Measurements from ENCODE around the gene SRCAP.
A peak's percentile ranks its signal among the peaks of the same experiment; 100 is the strongest.

The SRCAP gene

DNA sequence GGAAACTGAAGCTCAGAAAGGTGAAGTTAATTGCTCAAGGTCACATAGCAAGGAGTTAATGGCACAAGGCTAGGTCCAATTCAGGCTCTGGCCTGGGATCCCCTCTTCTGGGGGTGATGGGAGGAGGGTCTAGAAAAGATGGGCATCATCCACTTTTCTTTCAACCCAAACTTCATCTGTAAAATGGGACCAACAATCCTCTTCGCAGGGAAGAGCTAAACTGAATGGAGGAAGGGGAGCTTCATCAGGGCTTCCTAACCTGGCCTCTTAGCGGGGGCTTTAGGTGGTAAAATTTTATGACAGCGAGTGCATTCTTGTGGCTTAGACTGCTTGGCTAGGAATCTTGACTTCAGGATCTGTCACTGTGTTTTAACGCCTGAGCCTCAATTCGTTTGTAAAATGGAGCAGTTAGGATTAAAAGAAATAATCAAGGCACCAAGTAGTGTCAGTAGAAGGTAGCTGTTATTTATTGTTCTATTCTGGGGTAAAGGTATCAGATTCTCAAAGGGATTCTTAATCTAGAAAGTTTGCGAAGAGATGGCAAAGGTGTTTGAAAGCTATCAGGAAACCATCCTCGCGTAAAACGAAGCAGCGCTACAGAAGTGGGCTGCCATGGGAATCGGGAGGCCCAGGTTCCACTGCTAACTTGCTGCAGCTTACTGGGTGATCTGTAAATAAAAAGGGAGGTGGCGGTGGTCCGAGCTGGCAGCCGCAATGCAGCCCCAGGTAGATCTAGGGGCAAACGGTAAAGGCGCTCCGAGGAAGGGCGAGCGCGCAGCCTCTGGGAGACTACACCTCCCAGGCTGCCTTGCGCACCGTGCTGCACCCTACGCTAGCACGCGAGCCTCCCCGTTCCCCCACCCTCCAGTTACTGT is 1.5 kb upstream of the SRCAP start:
- Histone ChIP-seq H3K4me2 (peak overlapping the region; percentile 58), H3K27me3 (ENCODE audit: insufficient read depth, low read depth) (no peaks in the 10 kb centered on the region), H3K9ac (peak overlapping the region; percentile 99), H3K36me3 (ENCODE audit: insufficient read depth) (peaks cover 16% of the 10 kb centered on the region; the same call in 1 of the 2 replicates), H4K20me1 (ENCODE audit: insufficient read depth) (no peaks in the 10 kb centered on the region), H2AFZ (ENCODE audit: low read depth) (peak overlapping the region; percentile 78), H3K79me2 (ENCODE audit: insufficient read depth, low read depth) (peaks cover 37% of the 10 kb centered on the region), H3K4me1 (ENCODE audit: low read depth, poor library complexity, severe bottlenecking) (peaks cover 18% of the 10 kb centered on the region), H3K4me3 (IDR thresholded peaks at IDR 0.05; ENCODE audit: insufficient read depth, low read depth, low read length) (no peak overlapping the region), H3K27ac (peak overlapping the region; percentile 96)
- TF ChIP-seq, protein P1, sequence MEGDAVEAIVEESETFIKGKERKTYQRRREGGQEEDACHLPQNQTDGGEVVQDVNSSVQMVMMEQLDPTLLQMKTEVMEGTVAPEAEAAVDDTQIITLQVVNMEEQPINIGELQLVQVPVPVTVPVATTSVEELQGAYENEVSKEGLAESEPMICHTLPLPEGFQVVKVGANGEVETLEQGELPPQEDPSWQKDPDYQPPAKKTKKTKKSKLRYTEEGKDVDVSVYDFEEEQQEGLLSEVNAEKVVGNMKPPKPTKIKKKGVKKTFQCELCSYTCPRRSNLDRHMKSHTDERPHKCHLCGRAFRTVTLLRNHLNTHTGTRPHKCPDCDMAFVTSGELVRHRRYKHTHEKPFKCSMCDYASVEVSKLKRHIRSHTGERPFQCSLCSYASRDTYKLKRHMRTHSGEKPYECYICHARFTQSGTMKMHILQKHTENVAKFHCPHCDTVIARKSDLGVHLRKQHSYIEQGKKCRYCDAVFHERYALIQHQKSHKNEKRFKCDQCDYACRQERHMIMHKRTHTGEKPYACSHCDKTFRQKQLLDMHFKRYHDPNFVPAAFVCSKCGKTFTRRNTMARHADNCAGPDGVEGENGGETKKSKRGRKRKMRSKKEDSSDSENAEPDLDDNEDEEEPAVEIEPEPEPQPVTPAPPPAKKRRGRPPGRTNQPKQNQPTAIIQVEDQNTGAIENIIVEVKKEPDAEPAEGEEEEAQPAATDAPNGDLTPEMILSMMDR (conservative IDR thresholded peaks at IDR 0.05; ENCODE audit: low read depth, low read length) = no peak

DNA sequence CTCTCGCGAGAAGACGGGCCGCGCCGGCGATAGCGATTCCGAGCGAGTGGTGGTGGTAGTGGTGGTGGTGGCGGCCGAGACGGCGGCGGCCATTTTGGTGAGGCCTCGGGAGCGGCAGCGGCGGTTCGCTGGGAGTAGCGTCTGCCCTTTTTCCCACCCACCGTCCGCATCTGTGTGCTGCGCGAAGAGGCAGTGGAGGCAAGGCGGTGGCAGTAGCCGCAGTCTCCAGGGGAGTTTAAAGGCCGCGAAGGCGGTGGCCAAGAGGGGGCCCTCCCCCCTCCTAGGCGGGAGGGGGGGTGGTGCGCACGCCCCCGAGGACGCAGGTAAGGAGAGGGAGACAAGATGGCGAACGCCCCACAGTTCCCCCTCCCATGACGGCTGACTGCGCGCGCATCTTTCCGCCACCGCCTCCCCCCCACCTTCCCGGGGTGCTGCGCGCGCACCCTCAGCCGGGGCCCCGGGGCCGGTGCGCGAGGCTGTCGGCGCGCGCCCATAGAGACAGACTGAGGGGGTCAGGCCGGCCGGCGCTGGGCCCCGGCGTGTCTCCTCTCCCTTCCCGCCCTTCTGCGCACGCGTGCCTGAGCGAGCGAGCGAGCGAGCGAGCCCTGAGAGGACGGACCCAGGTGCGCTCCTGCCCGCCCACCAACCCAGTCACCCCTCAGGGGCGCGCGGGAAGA is 694 bp upstream of the SRCAP start:
- Histone ChIP-seq H3K27ac (peak overlapping the region; percentile 96), H2AFZ (ENCODE audit: low read depth) (peak overlapping the region; percentile 78), H3K4me1 (ENCODE audit: low read depth, poor library complexity, severe bottlenecking) (peaks cover 18% of the 10 kb centered on the region)

DNA sequence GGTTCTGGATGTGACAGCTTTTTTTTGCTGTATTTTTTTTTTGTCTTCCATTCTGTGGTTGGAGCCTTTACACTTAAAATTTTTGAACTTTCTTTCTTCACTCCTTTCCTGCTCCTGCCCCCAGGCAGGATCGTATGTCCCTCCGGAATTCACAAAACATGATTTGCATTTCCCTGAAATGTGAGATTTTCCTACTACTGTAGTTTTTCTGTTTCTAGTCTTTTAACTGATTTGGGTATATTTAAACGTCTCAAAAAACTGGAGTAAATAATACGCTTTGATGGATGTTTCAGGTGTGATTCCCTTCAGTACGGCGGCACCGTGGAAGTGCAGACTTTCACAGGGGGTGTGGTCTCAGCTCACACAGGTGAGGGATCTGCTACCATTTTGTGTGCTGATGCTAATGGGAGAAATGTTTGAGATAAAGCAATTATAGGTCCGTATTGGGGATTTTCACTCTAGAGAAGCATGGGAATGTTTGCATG is 686 bp downstream of the SRCAP start:
- Histone ChIP-seq H3K36me3 (ENCODE audit: insufficient read depth) (peaks cover 28% of the 10 kb centered on the region; the same call in 1 of the 2 replicates), H2AFZ (ENCODE audit: low read depth) (no peak overlapping the region), H3K27me3 (ENCODE audit: insufficient read depth, low read depth) (no peaks in the 10 kb centered on the region), H4K20me1 (ENCODE audit: insufficient read depth) (no peaks in the 10 kb centered on the region), H3K79me2 (ENCODE audit: insufficient read depth, low read depth) (peaks cover 40% of the 10 kb centered on the region), H3K9ac (peak overlapping the region; percentile 99; the same call in 1 of the 2 replicates), H3K27ac (peak overlapping the region; percentile 96; the same call in 1 of the 2 replicates), H3K4me3 (IDR thresholded peaks at IDR 0.05; ENCODE audit: insufficient read depth, low read depth, low read length) (no peak overlapping the region), H3K4me2 (peak overlapping the region; percentile 83), H3K4me1 (ENCODE audit: low read depth, poor library complexity, severe bottlenecking) (peaks cover 15% of the 10 kb centered on the region)
- TF ChIP-seq, protein P1 (conservative IDR thresholded peaks at IDR 0.05; ENCODE audit: low read depth, low read length) = no peak

More for the DNA sequence above, 694 bp upstream of the SRCAP start:
- Histone ChIP-seq H4K20me1 (ENCODE audit: insufficient read depth) (no peaks in the 10 kb centered on the region), H3K9ac (peak overlapping the region; percentile 99), H3K4me2 (peak overlapping the region; percentile 83), H3K79me2 (ENCODE audit: insufficient read depth, low read depth) (peaks cover 40% of the 10 kb centered on the region), H3K27me3 (ENCODE audit: insufficient read depth, low read depth) (no peaks in the 10 kb centered on the region), H3K36me3 (ENCODE audit: insufficient read depth) (peaks cover 18% of the 10 kb centered on the region; the same call in 1 of the 2 replicates), H3K4me3 (IDR thresholded peaks at IDR 0.05; ENCODE audit: insufficient read depth, low read depth, low read length) (no peak overlapping the region)
- TF ChIP-seq, protein P1 (conservative IDR thresholded peaks at IDR 0.05; ENCODE audit: low read depth, low read length) = no peak

DNA sequence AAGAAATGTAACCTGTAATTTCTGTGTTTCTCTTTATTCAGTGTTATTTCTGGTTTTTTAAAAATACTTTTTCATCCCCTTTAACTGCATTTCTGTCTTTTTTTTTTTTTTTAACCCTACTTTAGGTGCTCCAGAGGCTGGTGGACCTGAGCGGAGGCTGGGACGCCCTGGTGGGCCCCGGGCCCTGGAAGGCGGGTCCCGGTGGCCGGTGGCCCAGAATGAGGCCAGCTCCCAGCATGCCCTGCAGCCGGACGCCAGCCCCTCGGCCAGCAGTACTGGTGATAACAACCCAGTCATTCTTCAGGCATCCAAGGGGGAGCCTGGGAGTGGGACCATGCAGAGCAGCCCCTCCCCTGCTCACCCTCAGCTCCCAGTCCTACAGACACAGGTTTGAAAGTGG is 1.5 kb downstream of the SRCAP start:
- peaks cover 34% of the 10 kb centered on the region; the same call in 1 of the 2 replicates for H3K36me3 ChIP-seq (ENCODE audit: insufficient read depth)
- H3K27ac ChIP-seq = no peak overlapping the region
- no peak overlapping the region for H3K4me3 ChIP-seq (IDR thresholded peaks at IDR 0.05; ENCODE audit: insufficient read depth, low read depth, low read length)
- no peaks in the 10 kb centered on the region for H4K20me1 ChIP-seq (ENCODE audit: insufficient read depth)
- H3K79me2 ChIP-seq (ENCODE audit: insufficient read depth, low read depth) = peaks cover 40% of the 10 kb centered on the region
- H3K4me1 ChIP-seq (ENCODE audit: low read depth, poor library complexity, severe bottlenecking) = peaks cover 15% of the 10 kb centered on the region
- no peak overlapping the region for H3K9ac ChIP-seq
- no peak overlapping the region for H2AFZ ChIP-seq (ENCODE audit: low read depth)
- TF ChIP-seq, protein P1 (conservative IDR thresholded peaks at IDR 0.05; ENCODE audit: low read depth, low read length) = no peak
- peak overlapping the region; percentile 83 for H3K4me2 ChIP-seq
- H3K27me3 ChIP-seq (ENCODE audit: insufficient read depth, low read depth) = no peaks in the 10 kb centered on the region

Measured in KMS-11 (cell line).